Activated B cell treated with CpG ODN at 0.5 μM for 24 hours (primary cell): Measurements from ENCODE around the gene ACKR2. TPM values are rescaled to one million over a fixed set of nuclear protein-coding genes. Genes with fewer than 3 reads are reported as not detected.
A peak's percentile ranks its signal among the peaks of the same experiment; 100 is the strongest.
"Not testable (repeated sequence)": the region's sequence is repeated elsewhere in the genome, so short reads cannot be mapped to it uniquely, and the experiment has no call there.

Experiments used
- ATAC-seq: fragments of 200-7000 bp; cut with Tn5 transposase; one replicate; pipeline ENCODE4 v1.10.0; 2021; ENCODE audit warnings: low read depth, mild to moderate bottlenecking, moderate library complexity
- CTCF ChIA-PET: fragments of 350-600 bp; sonication (Branson Sonifier 250); formaldehyde crosslinking; loops from one replicate; lab custom pipeline; 2021; ENCODE audit warnings: antibody characterized with exemption; lab: Charles Lee
- POLR2A ChIA-PET: fragments of 350-600 bp; sonication (Branson Sonifier 250); formaldehyde crosslinking; loops from one replicate; lab custom pipeline; 2021; ENCODE audit warnings: antibody characterized with exemption; lab: Charles Lee
- DNase-seq: peaks from one replicate; pipeline ENCODE4 v3.0.0; 2022
- H3K27ac Mint-ChIP-seq: one replicate; pipeline ENCODE4 v1.8.0; 2020; ENCODE audit warnings: mixed read lengths
- H3K27me3 Mint-ChIP-seq: one replicate; pipeline ENCODE4 v1.8.0; 2021; ENCODE audit warnings: mixed read lengths
- H3K36me3 Mint-ChIP-seq: one replicate; pipeline ENCODE4 v1.8.0; 2021; ENCODE audit warnings: low read depth, mixed read lengths
- H3K4me1 Mint-ChIP-seq: one replicate; pipeline ENCODE4 v1.8.0; 2021; ENCODE audit warnings: mixed read lengths
- H3K4me3 Mint-ChIP-seq: one replicate; pipeline ENCODE4 v1.8.0; 2020; ENCODE audit warnings: mild to moderate bottlenecking, mixed read lengths
- H3K9me3 Mint-ChIP-seq: one replicate; pipeline ENCODE4 v1.8.0; 2020; ENCODE audit warnings: mixed read lengths
- CTCF ChIP-seq: fragments of 200-600 bp; IDR thresholded peaks from one replicate; pipeline ENCODE4 v1.8.0; 2022; ENCODE audit warnings: antibody characterized with exemption, mild to moderate bottlenecking
- intact Hi-C: fragments of 100-400 bp; cut with micrococcal nuclease; formaldehyde crosslinking; loops from one replicate; pipeline ENCODE4 v1.15.1; 2024
- total RNA-seq: library from RNA; stranded (reverse); gene quantifications from 2 replicates; pipeline ENCODE4 v1.2.3, GENCODE V29; 2022

Gene ACKR2
- total RNA-seq, 1 donor from 2014 or later: 0.22 TPM

DNA sequence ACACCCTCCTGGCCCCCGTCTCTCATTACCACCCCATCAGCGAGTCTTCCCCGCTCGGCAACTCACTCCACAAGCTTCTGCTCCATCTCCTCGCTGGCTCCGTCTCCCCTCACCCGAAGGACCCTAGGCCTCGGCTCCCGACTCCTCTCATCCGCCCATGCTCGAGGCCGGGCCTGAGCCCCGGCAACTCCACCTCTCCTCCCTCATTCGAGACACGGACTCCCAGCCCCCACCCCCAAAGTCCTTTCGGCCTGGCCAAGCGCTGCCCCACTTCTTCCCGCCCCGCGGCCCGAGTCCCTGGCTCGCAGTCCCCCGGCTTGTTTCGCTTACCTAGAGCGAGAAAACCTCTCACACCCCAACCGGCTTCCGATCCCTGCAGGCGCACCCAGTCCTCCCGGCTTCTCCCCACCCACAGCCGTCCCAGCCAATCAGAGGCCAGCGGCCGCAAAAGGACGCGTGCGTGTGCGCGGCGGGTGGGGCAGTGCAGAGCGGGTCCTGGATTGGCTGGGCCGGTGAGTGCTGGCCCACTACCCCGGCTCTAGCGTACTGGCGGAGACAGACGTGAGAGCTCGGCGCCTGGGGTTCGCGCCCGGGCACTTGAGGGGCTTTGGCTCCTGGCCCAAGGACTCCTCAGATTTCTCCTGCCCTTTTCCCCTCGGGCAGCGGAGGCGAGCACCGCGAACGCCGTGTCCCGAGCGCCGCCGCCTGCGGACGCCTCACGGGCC, 5.0 kb upstream of the ACKR2 start, which contains the start of gene HIGD1A:
Gene HIGD1A, minus strand, starts transcription at position 385 of the 725 bp plus-strand sequence. CDS start 10,237 bp downstream, outside the sequence.
- TF ChIP-seq CTCF: no peak
- ChIA-PET CTCF (interaction anchor here (2.3 kb wide), 1 partner anchor 77 kb away, joined by 6 read pairs; no protein-coding TSS in a partner anchor), POLR2A (interaction anchor here (0.6 to 1.7 kb wide), 8 partner anchors 11 to 214 kb away, joined by 3 to 7 read pairs (median 4); partner anchors contain the start of genes NKTR and SS18L2)
- intact Hi-C loops: loop anchor here (1.0 to 10.0 kb wide), 6 partner anchors 23 to 481 kb away; partner anchors contain the start of genes CCDC13, POMGNT2 and SNRK
- H3K4me3 Mint-ChIP-seq: peak within 1 kb of the TSS; percentile 97
- peak within 1 kb of the TSS; percentile 87 for H3K27ac Mint-ChIP-seq
- H3K9me3 Mint-ChIP-seq: no peaks in the 10 kb centered on the region
- peaks cover 6% of the 10 kb centered on the region for H3K27me3 Mint-ChIP-seq
- H3K4me1 Mint-ChIP-seq: peaks cover 41% of the 10 kb centered on the region
- peaks cover 8% of the 10 kb centered on the region for H3K36me3 Mint-ChIP-seq
- DNase-seq (peak; percentile 83), ATAC-seq (peak; percentile 99)

DNA sequence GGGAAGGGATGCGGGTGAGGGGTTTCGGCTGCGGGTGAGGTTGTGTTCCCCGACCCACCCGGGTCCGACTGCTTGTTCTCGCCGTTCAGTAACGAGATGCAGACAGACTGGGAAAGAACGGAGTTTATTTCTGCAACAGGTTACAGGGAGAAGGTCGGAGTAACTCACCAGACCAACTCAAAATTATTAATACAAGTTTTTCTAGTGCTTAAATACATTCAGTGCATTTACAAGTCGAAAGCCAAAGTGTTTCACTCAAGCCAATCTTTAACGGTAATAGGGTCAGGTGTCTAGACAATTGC, 4.5 kb upstream of the ACKR2 start:
- peak overlapping the region; percentile 87 for H3K27ac Mint-ChIP-seq
- peaks cover 8% of the 10 kb centered on the region for H3K27me3 Mint-ChIP-seq
- H3K4me1 Mint-ChIP-seq: peaks cover 39% of the 10 kb centered on the region
- no peak for ATAC-seq
- peaks cover 8% of the 10 kb centered on the region for H3K36me3 Mint-ChIP-seq
- DNase-seq: no peak
- H3K9me3 Mint-ChIP-seq: no peaks in the 10 kb centered on the region
- CTCF ChIA-PET: no interaction called here
- no peak for TF ChIP-seq CTCF
- intact Hi-C loops: loop anchor here (1.0 to 10.0 kb wide), 6 partner anchors 24 to 480 kb away; partner anchors contain the start of genes CCDC13, POMGNT2 and SNRK
- H3K4me3 Mint-ChIP-seq: peak overlapping the region; percentile 97
- POLR2A ChIA-PET: interaction anchor here (0.7 to 1.7 kb wide), 4 partner anchors 11 to 204 kb away, joined by 3 to 6 read pairs (median 3); partner anchors contain the start of gene NKTR

DNA sequence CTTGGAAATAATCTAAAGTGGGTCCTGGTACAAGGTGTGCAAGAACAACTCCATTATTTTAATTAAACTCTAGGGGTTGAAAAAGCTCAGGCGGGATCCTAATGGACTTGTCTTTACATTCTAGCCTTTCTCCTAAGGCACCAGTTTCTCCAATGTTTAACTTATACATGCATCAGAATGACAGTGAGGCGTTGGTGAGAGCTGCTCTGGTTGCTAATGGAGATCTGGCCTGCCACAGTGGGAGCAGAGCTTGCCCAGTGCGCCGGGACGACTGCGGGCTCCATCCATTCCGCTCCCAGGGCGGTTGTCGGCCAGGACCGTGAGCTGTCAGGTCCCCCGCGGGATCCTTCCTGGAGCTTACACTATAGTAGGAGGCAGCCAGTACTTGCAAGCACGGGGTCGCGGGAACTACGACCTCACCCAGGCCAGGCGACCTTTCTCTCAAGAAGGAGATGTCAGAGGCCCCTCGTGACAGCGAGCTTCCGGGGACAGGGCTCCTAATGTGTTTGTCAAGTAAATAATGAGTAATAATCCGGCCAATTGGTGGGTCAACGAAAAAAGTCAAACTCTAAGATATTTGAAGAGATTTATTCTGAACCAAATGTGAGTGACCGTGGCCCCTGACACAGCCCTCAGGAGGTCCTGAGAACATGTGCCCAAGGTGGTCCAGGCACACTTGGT, 4.0 kb upstream of the ACKR2 start:
- Mint-ChIP-seq H3K27me3 (peaks cover 8% of the 10 kb centered on the region), H3K4me1 (peaks cover 38% of the 10 kb centered on the region), H3K4me3 (peak overlapping the region; percentile 97), H3K36me3 (peaks cover 8% of the 10 kb centered on the region), H3K27ac (peak overlapping the region; percentile 87), H3K9me3 (no peaks in the 10 kb centered on the region)
- ATAC-seq (no peak), DNase-seq (no peak)
- no peak for TF ChIP-seq CTCF
- ChIA-PET POLR2A (interaction anchor here (0.7 to 1.7 kb wide), 4 partner anchors 12 to 205 kb away, joined by 3 to 6 read pairs (median 3); partner anchors contain the start of gene NKTR), CTCF (no interaction called here)
- intact Hi-C loops: loop anchor here (2.0 to 10.0 kb wide), 3 partner anchors 24 to 480 kb away; partner anchors contain the start of genes POMGNT2 and SNRK

DNA sequence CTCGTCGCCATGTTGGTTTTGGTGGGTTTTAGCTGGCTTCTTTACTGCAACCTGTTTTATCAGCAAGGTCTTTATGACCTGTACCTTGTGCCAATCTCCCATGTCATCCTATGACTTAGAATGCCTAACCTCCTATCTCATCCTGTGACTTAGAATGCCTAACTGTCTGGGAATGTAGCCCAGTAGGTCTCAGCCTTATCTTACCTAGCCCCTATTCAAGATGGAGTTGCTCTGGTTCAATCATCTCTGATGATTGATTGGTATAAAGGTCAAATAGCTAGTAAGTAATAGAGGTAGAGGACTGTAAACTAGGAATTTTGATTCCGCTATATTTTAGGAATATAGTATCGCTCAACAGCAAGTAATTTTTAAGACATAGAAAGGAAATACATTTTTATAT, 1.3 kb upstream of the ACKR2 start:
- H3K36me3 Mint-ChIP-seq: peaks cover 8% of the 10 kb centered on the region
- DNase-seq (no peak), ATAC-seq (no peak)
- H3K9me3 Mint-ChIP-seq: no peaks in the 10 kb centered on the region
- POLR2A ChIA-PET: interaction anchor here (0.6 kb wide), 1 partner anchor 118 kb away, joined by 3 read pairs; no protein-coding TSS in a partner anchor
- no peak for TF ChIP-seq CTCF
- intact Hi-C loops: loop anchor here (10.0 kb wide), 2 partner anchors 297 to 477 kb away; partner anchors contain the start of genes POMGNT2 and SNRK
- no peak overlapping the region for H3K27ac Mint-ChIP-seq
- no peak overlapping the region for H3K4me3 Mint-ChIP-seq
- CTCF ChIA-PET: interaction anchor here (1.0 kb wide), 1 partner anchor 28 kb away, joined by 3 read pairs; no protein-coding TSS in a partner anchor
- peaks cover 8% of the 10 kb centered on the region for H3K27me3 Mint-ChIP-seq
- H3K4me1 Mint-ChIP-seq: peaks cover 29% of the 10 kb centered on the region

DNA sequence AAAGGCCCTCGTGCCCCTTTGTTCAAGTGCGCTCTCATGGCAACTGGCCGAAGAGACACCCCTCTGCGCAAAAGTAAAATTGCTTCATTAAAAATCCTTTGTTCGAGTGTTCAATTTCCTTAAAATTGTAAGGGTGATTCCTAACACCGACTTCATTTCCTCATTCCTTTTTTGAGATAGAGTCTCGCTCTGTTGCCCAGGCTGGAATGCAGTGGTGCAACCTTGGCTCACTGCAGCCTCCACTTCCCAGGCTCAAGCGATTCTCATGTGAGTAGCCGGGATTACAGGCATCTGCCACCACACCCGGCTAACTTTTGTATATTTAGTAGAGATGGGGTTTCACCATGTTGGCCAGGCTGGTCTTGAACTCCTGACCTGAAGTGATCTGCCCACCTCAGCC, 1.5 kb downstream of the ACKR2 start:
- DNase-seq, H3K9me3 Mint-ChIP-seq, POLR2A ChIA-PET, H3K27ac Mint-ChIP-seq, CTCF ChIA-PET, H3K27me3 Mint-ChIP-seq, intact Hi-C loops, H3K4me1 Mint-ChIP-seq, H3K4me3 Mint-ChIP-seq, H3K36me3 Mint-ChIP-seq, ATAC-seq: not testable (repeated sequence)

GRCh38 chr3:42811118-42811883, 2.1 kb downstream of the ACKR2 start:
- H3K4me1 Mint-ChIP-seq, POLR2A ChIA-PET, H3K36me3 Mint-ChIP-seq, DNase-seq, H3K9me3 Mint-ChIP-seq, CTCF ChIA-PET, intact Hi-C loops, H3K27me3 Mint-ChIP-seq, H3K4me3 Mint-ChIP-seq, H3K27ac Mint-ChIP-seq, ATAC-seq: not testable (repeated sequence)
